GM12878 (cell line): ENCODE measurements around the gene CCNG1. TPM values are rescaled to one million over a fixed set of nuclear protein-coding genes. Genes with fewer than 3 reads are reported as not detected.

Experiments
- CBFB ChIP-seq: IDR thresholded peaks from 2 replicates; pipeline ENCODE4 v1.6.1; 2016; ENCODE audit warnings: antibody characterized with exemption, low read depth
- NFXL1 ChIP-seq: fragments of 450-650 bp; IDR thresholded peaks from 2 replicates; pipeline ENCODE4 v1.6.1; 2017; ENCODE audit warnings: antibody characterized with exemption, mild to moderate bottlenecking, borderline replicate concordance
- PAX5 ChIP-seq: IDR thresholded peaks from 2 replicates; pipeline ENCODE4 v1.6.1; 2011; ENCODE audit warnings: low read depth, low read length, borderline replicate concordance
- RAD21 ChIP-seq: IDR thresholded peaks from 2 replicates; pipeline ENCODE4 v1.6.1; 2011; ENCODE audit warnings: mild to moderate bottlenecking, low read depth, low read length, moderate library complexity; ENCODE audit not compliant: insufficient read depth
- TCF12 ChIP-seq: IDR thresholded peaks from 2 replicates; pipeline ENCODE4 v1.6.1; 2011; ENCODE audit warnings: low read depth, mild to moderate bottlenecking, low read length
- ZNF622 ChIP-seq: fragments of 450-650 bp; IDR thresholded peaks from 2 replicates; pipeline ENCODE4 v1.6.1; 2017; ENCODE audit warnings: mild to moderate bottlenecking, inconsistent platforms
- polyA plus RNA-seq, 11 experiments: library from polyadenylated mRNA; depleted of rRNA in 4 of 11; unstranded in 6 of 11; stranded (reverse) in 5 of 11; fragments of >200 nt; fragmentation: Nextera tagmentation in 4 of 11; fragmentation: Illumina TruSeq in 1 of 11; extraction: Ambion mirVana in 4 of 11; extraction: Trizol in 1 of 11; gene quantifications; 1 replicate in 1 of 11; 2 replicates in 10 of 11; pipeline versions ENCODE4 v1.2.1 to v1.2.3, GENCODE V29; 2011 to 2016; ENCODE audit warnings: inconsistent platforms in 2 of 11, missing spikeins in 2 of 11, low read depth in 1 of 11
- total RNA-seq, 4 experiments: library from RNA; depleted of rRNA in 3 of 4; stranded (reverse); fragments of >200 nt in 3 of 4; fragmentation: Illumina TruSeq in 1 of 4; extraction: Trizol in 1 of 4; gene quantifications; 2 replicates each; pipeline versions ENCODE4 v1.2.1 to v1.2.3, GENCODE V29; 2013 to 2021
- TF ChIP-seq, protein P1 (sequence below): fragments of 450-650 bp; IDR thresholded peaks from 2 replicates; pipeline ENCODE4 v1.6.1; 2017; ENCODE audit warnings: mild to moderate bottlenecking, low read depth, inconsistent platforms; ENCODE audit not compliant: poor library complexity, severe bottlenecking
- TF ChIP-seq, protein P2 (sequence below): fragments of 450-650 bp; IDR thresholded peaks from 2 replicates; pipeline ENCODE4 v1.6.1; 2018; ENCODE audit warnings: mild to moderate bottlenecking, low read depth, moderate library complexity; ENCODE audit not compliant: partially characterized antibody
- TF ChIP-seq, protein P3 (sequence below): IDR thresholded peaks from 2 replicates; pipeline ENCODE4 v1.6.1; 2012; ENCODE audit warnings: improper control_type of control experiment, low read depth, low read length; ENCODE audit not compliant: insufficient replicate concordance
- TF ChIP-seq, protein P4 (sequence below): fragments of 450-650 bp; IDR thresholded peaks from 2 replicates; pipeline ENCODE4 v1.6.1; 2014; ENCODE audit warnings: mild to moderate bottlenecking

CCNG1 gene
- total and polyA plus RNA-seq, 10 of the 15 experiments (the other 5 are each of a cell fraction or from before 2014, with no cell fraction given) = 90.1 to 274 (median 200) TPM

DNA sequence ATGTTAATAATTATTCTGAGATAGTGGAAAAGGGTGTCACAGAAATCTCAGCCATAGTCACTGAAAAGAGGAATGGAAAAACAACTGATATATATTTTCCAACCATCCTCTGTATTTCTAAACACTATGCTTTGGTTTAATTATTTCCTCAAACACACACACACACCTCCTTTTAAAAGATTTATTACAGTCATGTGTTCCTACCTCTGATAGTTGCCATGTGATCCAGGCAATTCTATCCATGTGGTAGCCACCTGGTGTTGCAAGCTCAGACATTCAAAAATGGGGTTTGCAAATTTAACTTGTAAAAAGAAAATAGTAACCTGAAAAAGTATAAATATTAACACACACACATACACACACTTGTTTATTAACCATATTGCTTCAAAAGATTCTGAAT is 40.0 kb upstream of the CCNG1 start (continued):
- TF ChIP-seq, protein P1, sequence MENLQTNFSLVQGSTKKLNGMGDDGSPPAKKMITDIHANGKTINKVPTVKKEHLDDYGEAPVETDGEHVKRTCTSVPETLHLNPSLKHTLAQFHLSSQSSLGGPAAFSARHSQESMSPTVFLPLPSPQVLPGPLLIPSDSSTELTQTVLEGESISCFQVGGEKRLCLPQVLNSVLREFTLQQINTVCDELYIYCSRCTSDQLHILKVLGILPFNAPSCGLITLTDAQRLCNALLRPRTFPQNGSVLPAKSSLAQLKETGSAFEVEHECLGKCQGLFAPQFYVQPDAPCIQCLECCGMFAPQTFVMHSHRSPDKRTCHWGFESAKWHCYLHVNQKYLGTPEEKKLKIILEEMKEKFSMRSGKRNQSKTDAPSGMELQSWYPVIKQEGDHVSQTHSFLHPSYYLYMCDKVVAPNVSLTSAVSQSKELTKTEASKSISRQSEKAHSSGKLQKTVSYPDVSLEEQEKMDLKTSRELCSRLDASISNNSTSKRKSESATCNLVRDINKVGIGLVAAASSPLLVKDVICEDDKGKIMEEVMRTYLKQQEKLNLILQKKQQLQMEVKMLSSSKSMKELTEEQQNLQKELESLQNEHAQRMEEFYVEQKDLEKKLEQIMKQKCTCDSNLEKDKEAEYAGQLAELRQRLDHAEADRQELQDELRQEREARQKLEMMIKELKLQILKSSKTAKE = no peak
- TF ChIP-seq, protein P2, sequence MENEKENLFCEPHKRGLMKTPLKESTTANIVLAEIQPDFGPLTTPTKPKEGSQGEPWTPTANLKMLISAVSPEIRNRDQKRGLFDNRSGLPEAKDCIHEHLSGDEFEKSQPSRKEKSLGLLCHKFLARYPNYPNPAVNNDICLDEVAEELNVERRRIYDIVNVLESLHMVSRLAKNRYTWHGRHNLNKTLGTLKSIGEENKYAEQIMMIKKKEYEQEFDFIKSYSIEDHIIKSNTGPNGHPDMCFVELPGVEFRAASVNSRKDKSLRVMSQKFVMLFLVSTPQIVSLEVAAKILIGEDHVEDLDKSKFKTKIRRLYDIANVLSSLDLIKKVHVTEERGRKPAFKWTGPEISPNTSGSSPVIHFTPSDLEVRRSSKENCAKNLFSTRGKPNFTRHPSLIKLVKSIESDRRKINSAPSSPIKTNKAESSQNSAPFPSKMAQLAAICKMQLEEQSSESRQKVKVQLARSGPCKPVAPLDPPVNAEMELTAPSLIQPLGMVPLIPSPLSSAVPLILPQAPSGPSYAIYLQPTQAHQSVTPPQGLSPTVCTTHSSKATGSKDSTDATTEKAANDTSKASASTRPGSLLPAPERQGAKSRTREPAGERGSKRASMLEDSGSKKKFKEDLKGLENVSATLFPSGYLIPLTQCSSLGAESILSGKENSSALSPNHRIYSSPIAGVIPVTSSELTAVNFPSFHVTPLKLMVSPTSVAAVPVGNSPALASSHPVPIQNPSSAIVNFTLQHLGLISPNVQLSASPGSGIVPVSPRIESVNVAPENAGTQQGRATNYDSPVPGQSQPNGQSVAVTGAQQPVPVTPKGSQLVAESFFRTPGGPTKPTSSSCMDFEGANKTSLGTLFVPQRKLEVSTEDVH = no peak
- TF ChIP-seq RAD21 (no peak), ZNF622 (no peak), NFXL1 (no peak), CBFB (no peak), TCF12 (no peak), PAX5 (no peak)
- TF ChIP-seq, protein P3, sequence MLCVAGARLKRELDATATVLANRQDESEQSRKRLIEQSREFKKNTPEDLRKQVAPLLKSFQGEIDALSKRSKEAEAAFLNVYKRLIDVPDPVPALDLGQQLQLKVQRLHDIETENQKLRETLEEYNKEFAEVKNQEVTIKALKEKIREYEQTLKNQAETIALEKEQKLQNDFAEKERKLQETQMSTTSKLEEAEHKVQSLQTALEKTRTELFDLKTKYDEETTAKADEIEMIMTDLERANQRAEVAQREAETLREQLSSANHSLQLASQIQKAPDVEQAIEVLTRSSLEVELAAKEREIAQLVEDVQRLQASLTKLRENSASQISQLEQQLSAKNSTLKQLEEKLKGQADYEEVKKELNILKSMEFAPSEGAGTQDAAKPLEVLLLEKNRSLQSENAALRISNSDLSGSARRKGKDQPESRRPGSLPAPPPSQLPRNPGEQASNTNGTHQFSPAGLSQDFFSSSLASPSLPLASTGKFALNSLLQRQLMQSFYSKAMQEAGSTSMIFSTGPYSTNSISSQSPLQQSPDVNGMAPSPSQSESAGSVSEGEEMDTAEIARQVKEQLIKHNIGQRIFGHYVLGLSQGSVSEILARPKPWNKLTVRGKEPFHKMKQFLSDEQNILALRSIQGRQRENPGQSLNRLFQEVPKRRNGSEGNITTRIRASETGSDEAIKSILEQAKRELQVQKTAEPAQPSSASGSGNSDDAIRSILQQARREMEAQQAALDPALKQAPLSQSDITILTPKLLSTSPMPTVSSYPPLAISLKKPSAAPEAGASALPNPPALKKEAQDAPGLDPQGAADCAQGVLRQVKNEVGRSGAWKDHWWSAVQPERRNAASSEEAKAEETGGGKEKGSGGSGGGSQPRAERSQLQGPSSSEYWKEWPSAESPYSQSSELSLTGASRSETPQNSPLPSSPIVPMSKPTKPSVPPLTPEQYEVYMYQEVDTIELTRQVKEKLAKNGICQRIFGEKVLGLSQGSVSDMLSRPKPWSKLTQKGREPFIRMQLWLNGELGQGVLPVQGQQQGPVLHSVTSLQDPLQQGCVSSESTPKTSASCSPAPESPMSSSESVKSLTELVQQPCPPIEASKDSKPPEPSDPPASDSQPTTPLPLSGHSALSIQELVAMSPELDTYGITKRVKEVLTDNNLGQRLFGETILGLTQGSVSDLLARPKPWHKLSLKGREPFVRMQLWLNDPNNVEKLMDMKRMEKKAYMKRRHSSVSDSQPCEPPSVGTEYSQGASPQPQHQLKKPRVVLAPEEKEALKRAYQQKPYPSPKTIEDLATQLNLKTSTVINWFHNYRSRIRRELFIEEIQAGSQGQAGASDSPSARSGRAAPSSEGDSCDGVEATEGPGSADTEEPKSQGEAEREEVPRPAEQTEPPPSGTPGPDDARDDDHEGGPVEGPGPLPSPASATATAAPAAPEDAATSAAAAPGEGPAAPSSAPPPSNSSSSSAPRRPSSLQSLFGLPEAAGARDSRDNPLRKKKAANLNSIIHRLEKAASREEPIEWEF = no peak
- TF ChIP-seq, protein P4, sequence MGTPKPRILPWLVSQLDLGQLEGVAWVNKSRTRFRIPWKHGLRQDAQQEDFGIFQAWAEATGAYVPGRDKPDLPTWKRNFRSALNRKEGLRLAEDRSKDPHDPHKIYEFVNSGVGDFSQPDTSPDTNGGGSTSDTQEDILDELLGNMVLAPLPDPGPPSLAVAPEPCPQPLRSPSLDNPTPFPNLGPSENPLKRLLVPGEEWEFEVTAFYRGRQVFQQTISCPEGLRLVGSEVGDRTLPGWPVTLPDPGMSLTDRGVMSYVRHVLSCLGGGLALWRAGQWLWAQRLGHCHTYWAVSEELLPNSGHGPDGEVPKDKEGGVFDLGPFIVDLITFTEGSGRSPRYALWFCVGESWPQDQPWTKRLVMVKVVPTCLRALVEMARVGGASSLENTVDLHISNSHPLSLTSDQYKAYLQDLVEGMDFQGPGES = no peak
